Left hindlimb (tissue), 1 donor: Measurements from ENCODE around the gene DPP6.
"Not testable (repeated sequence)": the region's sequence is repeated elsewhere in the genome, so short reads cannot be mapped to it uniquely, and the experiment has no call there.

Source experiments
- DNase-seq: peaks from one replicate; pipeline ENCODE4 v3.0.0-alpha.2; 2018

The DPP6 gene

GRCh38 chr7:154919344-154920225, 867.4 kb downstream of the DPP6 start:
- DNase-seq = no peak

GRCh38 chr7:154922472-154922871, 870.3 kb downstream of the DPP6 start:
- not testable (repeated sequence) for DNase-seq

DNA sequence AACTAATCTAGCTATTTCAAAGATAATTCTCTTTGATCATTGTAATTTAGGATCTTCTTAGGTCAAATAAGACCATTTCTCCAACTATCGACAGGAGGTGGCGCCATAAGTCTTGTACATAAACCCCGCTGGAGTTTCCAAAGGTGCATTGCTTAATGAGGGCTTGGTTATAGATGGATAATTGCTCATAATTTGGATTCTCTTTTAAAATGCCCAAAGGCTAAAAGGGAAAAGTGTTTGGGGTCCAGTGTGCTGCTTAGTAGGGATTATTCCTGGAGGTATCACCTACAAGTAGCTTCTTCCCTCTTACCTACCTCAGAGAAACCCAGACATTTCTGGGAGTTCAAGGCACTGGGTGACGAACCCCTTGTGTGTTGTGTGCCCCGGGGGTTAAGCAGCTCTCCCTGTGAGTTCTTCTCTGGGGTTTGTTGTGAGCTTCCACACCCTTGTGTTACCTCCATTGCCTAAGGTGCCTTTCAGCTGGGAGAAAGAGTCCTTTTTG, 875.5 kb downstream of the DPP6 start:
- peak; percentile 67 for DNase-seq

DNA sequence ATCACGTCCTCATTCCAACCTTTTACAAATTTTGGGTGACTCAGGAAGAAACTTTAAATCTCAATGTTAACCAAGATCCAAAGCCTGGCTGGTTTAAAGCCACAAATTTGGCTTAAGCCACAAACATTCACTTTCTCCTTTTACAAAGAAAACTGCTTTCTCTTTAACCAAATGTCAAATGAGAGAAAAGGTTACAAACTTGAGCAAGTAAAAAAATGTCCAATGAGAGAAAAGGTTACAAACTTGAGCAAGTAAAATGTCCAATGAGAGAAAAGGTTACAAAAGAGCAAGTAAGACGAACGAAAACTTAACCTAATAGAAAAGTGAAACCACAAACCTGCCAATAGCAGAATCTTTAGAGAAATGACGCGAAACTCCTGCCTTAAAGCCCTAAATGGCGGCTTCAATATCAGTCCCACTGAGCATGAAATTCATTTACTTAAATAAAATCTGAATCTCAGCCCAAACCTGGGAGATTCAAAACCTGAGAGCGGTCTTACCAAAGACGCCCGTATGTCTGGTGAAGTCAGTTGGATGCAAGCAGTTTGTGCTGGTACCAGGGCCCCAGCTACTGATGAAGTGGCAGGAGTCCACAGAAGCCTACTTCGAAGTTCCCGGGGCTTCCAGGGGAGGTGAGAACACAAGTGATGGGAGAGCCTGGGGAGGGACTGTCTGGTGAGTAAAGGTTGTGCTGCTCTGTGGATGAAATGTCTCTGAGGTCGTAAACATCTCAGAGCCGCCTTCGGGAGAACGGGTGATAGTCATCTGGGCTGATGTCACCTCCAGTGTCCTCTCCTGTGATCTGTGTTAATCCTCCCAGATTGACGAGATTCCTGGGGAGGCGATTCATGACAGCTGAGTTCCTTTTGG, 876.2 kb downstream of the DPP6 start:
- DNase-seq = peak; percentile 59

DNA sequence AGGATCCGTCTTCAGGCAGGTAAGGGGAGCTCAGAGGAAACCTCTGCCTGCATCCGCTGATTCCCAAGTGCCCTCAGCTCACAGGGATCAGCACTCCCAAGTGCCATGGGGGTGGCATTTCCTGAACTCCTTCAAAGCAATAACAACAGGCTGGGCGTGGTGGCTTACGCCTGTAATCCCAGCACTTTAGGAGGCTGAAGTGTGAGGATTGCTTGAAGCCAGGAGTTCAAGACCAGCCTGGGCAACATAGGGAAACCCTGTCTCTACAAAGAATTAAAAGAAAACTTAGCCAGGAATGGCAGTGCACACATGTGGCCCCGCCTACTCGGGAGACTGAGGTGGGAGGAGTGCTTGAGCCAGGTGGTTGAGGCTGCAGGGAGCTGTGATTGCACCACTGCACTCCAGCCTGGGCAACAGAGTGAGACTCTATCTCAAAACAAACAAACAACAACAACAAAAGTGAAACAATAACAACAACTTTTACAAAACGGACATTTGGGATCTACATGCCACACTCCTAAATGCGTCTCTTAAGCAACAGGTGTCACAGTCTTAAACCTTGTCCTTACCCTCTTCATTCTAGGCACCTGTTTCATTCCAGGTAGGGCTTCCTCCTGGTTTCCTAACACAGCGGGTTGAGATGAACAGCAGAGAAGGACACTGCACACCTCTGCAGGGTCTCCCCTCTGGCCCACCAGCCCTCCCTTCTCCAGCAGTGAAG, 877.0 kb downstream of the DPP6 start:
- DNase-seq = no peak

GRCh38 chr7:154931906-154932305, 879.7 kb downstream of the DPP6 start:
- no peak for DNase-seq

DNA sequence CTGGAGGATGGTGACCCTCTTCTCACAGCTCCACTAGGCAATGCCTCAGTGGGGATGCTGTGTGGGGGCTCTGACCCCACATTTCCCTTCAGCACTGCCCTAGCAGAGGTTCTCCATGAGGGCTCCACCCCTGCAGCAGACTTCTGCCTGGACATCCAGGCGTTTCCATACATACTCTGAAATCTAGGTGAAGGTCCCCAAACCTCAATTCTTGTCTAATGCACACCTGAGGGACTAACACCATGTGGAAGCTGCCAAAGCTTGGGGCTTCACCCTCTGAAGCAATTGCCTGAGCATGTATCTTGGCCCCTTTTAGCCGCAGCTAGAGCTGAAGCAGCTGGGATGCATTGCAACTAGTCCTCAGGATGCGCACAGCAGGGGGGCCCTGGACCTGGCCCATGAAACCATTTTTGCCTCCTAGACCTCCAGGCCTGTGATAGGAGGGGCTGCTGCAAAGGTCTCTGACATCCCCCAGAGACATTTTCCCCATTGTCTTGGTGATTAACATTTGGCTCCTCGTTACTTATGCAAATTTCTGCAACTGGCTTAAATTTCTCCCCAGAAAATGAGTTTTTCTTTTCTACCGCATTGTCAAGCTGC, 882.3 kb downstream of the DPP6 start:
- DNase-seq = not testable (repeated sequence)

- DNase-seq = no peak
Observed at GRCh38 chr7:154937837-154938236, 885.6 kb downstream of the DPP6 start.

DNA sequence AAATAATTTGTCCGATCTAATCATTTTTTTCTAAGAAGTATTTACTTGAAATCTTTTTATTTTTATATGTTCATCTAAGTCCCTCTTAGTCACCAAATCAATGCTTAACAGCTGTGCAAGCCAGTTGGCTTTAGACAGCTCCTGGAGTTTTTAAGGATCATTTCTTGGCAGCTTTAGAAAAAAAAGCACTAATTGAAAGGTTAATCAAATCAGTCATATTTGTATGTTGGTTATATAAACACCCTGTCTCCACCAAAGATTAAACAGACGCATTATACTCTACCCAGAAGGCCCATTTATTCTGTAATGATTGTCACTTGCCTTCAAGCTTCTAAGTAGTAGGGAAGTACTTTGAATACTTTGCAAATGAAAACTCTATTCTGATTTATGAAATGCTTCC, 890.5 kb downstream of the DPP6 start:
- DNase-seq = no peak
